ENCODE results near the gene ADSL.

The ADSL gene

DNA sequence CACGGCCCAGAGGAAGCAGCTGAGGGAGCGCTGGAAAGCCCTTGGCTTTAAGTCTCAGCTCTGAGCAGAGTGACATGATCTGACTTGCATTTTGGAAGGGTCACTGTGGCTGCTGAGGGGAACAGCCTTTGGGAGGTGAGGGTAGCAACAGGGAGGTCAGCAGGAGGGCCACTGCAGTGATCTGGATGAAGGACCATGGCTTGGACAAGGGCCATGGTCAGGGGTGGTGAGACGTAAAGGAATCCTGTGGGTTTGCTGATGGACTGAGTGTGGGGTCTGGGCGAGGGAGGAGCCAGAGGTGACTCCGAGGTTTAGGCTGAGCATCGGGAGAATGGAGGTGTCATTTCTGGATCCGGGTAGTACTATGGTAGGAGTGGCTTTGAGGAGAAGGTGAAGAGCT, 57.4 kb downstream of the ADSL start:
- DNase-seq (ENCODE audit: insufficient read length, low spot score) = no peak
- FAIRE-seq = no peak

DNA sequence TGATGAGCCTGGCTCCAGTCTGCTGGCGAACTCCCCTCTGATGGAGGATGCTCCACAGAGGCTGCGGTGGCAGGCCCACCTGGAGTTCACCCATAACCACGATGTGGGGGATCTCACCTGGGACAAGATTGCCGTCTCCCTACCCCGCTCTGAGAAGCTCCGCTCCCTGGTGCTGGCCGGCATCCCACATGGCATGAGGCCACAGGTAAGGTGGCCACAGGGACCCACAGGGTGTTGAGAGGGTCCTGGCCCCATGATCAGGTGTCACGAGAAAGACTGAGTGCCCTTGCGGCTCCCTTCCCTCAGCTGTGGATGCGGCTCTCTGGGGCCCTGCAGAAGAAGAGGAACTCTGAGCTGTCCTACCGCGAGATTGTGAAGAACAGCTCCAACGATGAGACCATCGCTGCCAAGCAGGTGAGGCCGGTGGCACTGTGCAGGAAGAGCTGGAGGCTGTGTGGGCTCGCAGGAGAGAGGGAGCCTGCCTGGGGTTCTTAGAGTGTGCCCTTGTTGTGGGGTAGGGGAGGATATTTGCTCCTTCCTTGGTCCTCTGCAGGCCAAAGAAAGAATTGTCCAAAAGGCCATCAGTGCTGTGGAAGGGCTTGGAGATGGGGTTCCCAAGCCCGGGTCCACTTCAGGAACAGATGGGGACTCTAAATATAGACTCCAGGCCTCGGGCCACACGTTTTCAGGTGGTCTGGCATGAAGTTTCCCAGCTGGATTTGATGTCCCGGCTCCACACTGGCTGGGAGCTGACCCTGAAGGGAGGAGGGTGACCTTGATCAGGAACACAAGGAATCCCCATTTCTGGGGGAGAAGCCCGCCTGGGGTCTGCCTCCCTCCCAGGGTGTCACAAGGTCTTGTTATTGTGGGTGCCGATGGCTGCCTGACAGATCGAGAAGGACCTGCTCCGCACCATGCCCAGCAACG, 58.2 kb downstream of the ADSL start:
- no peak for DNase-seq (ENCODE audit: insufficient read length, low spot score)
- FAIRE-seq = no peak

DNA sequence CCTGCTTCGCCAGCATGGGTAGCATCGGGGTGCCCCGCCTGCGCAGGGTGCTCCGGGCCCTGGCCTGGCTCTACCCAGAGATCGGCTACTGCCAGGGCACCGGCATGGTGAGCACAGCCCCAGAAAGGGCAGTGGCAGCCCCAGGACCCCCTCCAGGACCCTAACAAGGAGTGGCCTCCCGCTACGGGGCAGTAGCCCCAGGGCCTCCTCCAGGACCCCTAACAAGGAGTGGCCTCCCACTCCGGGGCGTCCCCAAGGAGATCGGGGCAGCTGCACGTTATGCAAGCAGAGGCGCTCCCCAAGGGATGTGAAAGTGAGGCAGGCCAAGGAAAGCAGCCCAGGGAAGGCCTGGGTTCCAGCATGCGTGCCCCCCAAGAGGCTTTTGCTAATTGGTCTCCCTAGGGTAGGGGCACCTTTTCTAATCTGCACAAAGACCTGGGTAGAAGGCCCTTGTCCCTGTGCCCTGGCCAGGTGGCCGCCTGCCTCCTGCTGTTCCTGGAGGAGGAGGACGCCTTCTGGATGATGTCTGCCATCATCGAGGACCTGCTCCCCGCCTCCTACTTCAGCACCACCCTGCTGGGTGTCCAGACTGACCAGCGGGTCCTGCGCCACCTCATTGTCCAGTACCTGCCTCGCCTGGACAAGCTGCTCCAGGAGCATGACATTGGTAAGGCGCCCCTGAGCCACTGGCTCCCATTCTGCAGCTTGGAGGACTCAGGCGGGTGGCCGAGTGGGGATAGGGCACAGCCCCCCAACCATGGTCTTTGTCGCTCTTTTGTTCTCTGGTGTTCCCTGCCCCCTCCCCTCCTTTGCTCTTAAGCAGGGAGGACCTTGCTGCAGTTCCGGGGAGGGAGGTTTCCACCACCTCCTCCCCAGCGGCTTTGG, 59.1 kb downstream of the ADSL start:
- no peak for FAIRE-seq

DNA sequence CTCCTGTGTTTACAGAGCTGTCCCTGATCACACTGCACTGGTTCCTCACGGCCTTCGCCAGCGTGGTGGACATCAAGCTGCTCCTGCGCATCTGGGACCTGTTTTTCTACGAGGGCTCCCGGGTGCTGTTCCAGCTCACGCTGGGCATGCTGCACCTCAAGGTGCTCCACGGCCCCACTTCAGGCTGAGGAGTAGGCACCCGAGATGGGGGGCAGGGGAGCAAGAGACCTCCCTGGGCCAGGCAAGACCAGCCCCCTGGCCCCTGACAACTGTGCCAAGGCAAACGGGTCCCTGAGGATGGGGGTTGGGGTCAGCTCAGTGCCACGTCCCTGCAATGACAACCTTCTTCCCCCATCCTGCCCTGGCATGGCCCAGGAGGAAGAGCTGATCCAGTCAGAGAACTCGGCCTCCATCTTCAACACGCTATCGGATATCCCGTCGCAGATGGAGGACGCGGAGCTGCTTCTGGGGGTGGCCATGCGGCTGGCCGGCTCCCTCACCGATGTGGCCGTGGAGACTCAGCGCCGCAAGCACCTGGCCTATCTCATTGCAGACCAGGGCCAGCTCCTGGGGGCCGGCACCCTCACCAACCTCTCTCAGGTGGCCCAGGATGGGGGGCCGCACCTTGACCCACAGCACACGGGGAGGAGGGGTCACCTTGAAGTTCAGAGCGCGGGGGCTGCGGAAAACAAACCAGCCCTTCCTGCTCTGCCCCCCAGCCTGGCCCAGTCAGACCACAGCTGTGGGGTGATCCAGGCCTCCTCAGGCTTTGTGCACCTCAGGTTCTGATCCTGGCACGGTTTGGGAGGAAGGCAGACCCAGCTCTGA, 60.0 kb downstream of the ADSL start:
- FAIRE-seq (no peak), DNase-seq (ENCODE audit: insufficient read length, low spot score) (no peak)

More for the DNA sequence above, 59.1 kb downstream of the ADSL start:
- no peak for DNase-seq (ENCODE audit: insufficient read length, low spot score)

DNA sequence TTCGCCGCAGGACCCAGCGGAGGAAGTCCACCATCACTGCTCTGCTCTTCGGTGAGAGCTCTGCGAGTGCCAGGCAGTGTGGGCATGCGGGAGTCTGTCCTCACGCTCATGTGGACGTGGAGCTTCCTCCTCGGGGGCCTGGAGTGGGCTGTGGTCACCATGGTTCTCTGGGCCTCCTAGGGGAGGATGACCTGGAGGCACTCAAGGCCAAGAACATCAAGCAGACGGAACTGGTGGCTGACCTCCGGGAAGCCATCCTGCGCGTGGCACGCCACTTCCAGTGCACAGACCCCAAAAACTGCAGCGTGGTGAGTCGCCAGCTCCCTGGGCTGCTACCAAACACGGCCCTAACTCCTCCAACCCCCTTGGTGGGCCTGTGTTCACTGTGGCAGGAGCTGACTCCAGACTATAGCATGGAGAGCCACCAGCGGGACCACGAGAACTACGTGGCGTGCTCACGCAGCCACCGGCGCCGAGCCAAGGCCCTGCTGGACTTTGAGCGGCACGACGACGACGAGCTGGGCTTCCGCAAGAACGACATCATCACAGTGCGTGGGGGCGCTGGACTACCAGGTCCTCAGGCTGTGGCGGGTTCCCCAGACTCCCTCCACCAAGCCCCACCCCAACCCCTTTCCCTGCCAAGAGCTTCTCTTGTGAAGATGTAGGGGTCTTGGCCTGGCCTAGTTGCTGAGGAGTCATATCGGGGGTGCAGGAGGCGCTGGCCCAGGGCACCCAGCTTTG, 60.9 kb downstream of the ADSL start:
- DNase-seq (ENCODE audit: insufficient read length, low spot score) (no peak), FAIRE-seq (no peak)

DNA sequence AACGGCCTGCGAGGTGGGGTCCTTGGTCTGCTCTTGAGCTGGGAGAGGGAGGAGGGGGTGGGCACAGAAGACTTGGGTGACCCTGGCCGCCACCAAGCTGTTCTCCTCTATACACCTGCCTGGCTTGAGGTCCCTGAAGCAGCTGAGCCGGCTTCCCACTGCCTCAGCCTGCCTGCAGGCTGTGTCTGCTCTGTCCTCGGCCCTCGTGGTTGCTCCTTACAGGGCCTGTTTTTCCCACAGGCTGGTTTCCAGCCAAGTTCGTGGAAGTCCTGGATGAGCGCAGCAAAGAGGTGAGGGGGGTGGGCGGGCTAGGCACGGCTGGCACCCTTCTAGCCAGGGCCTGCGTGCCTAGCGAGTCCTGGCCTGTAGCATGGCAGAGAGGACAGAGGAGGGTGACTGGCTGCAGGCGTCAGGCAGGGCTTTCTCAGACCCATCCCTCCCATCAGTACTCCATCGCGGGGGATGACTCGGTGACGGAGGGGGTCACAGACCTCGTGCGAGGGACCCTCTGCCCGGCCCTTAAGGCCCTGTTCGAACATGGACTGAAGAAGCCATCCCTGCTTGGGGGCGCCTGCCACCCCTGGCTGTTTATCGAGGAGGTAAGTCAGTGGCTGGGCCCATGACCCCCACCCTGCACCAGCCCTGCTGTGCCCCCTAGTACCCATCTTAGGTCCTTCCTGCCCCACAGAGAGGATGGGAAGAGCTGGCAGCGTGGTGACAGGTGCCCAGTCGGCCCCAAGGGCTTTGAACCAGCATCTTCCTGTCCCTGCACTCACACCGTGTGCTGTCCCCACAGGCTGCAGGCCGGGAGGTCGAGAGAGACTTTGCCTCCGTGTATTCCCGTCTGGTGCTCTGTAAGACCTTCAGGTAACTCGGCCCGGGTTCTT, 61.8 kb downstream of the ADSL start:
- no peak for FAIRE-seq
- no peak for DNase-seq (ENCODE audit: insufficient read length, low spot score)

DNA sequence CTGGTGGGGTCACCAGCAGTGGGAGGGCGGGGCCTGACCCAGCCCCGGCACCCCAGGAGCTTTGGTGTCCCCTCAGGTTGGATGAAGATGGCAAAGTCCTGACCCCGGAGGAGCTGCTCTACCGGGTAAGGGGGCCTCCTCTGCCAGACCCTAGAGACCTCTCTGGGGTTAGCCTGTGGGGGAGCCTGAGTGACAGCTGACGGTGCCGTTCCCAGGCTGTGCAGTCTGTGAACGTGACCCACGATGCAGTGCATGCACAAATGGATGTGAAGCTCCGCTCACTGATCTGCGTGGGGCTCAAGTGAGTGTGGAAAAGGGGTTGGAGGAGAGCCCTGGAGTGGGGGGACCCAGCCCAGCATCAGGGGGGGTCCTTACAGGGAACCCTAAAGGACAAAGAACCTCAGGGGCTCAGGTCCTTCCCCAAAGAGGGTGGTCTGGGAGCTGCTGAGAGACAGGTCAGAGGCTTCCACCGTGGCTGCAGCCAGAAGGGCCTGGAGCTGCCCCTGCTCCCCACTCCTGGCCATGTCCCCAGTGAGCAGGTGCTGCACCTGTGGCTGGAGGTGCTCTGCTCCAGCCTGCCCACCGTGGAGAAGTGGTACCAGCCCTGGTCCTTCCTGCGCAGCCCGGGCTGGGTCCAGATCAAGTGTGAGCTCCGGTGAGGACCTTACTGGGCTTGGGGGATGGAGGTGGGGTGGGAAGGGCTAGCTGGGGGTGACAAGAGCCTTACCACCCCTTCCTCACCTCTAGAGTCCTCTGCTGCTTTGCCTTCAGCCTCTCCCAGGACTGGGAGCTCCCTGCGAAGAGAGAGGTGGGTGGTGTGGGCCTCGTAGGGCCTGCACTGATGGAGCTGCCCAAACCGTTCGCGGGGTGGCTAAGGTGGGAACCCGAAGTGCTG, 62.7 kb downstream of the ADSL start:
- DNase-seq (ENCODE audit: insufficient read length, low spot score) (no peak), FAIRE-seq (no peak)

DNA sequence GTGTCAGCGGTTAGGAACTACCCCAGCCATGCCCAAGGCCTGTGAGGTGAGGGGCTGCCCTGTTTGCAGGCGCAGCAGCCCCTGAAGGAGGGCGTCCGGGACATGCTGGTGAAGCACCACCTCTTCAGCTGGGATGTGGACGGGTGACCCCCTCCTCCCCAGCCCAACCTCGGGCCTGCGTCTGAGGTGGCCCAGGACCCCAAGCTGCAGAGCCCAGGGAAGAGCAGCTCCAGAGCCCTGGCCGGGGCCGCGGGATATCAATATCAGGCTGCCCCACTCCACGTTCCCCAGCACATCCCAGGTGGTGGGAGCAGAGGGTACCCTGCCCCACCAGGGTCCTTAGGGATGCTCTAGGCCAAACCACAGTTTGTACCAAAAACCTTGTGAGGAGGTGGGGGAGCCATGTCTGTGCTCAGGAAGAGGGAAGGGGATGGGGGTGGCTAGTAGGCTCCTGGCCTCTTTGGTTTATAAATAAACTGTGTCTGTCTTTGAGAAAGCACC, 63.4 kb downstream of the ADSL start:
- no peak for FAIRE-seq

DNA sequence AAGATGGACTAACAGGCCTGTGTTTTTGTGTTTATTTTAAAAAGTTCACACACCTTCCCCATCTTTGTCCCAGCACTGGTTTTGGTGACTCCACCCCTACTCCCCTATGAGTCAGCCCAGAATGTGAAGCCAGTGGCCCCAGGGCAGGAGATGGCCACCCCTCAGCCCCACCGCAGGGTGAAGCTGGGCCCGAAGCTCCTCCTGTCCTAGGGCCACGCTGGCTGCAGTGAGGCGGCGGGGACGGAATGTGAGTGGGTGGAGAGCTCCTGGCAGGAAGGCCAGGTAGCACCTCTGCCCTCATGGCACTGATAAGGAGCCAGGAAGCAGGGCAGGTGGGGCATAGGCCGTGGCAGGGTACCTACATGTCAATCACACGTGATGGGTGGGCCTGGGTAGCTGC, 64.0 kb downstream of the ADSL start:
- DNase-seq (ENCODE audit: insufficient read length, low spot score) (no peak), FAIRE-seq (no peak)

More for the DNA sequence above, 63.4 kb downstream of the ADSL start:
- DNase-seq (ENCODE audit: insufficient read length, low spot score) = no peak

DNA sequence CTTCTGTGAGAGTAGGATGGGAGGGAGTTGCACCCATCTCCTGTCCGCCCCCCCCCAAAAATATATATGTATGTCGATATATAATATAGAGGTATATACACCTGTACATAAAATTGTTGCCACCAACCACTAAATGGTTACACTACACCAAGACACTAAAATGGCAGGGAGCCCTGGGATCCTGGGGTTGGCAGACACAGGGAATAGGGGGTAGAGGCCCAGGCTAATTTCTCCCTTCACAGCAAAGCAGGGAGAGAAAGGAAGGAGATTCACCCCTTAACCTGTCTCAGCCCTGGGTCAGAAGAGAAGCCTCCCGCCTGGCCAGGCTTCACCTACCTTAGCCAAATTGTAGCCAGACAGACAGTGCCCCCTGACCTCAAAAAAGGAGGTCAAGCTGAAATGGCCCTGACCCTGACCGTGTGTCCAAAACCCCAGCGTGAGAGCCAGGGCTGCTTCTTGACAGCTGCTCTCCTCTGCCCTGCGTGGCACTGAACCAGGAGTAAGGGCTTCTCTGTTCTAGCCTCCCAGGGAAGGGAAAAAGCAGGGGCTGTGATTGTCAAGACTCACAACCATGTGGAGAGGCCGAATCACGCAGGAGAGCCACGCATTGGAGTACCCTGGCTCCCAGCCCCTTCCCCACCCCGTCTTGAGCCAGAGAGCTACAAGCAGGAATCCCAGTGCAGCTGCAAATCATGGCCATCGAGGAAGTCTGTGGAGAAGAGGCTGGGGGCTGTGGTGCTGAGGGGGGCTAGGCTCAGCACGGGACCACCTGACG, 64.6 kb downstream of the ADSL start:
- FAIRE-seq (no peak), DNase-seq (ENCODE audit: insufficient read length, low spot score) (no peak)

DNA sequence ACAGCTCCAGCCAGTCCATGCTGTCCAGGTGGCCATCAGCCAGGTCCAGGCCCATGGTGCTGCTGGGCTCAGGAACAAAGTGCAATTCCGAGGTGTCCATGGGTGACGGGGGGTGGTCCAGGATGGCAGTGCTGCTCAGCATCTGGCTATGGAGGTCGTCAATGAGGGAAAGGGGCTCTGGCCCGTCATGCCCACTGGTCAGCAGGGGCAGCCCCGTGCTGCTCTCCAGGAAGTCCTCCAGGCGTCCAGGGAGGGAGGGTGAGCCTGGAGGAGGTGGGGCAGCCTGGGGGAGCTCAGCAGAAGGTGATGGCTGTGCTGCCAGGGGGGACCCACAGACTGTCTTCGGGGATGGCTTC, 65.2 kb downstream of the ADSL start:
- FAIRE-seq (no peak), DNase-seq (ENCODE audit: insufficient read length, low spot score) (no peak)

DNA sequence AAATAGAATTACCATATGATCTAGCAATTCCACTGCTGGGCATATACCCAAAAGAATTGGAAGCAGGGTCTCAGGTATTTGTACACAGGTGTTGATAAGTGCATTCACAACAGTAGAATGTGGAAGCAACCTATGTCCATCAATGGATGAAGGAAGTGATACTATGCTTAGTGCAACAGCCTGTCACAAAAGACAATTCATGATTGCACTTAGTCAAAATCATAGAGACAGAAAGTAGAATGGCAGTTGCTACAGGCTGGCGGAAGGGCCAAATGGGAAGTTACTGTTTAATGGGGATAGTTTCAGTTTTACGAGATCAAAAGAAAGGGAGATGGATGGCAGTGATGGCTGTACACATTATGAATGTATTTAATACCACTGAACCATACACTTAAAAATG, 66.1 kb downstream of the ADSL start:
- DNase-seq (ENCODE audit: insufficient read length, low spot score) (peak; percentile 52), FAIRE-seq (peak; percentile 100)

DNA sequence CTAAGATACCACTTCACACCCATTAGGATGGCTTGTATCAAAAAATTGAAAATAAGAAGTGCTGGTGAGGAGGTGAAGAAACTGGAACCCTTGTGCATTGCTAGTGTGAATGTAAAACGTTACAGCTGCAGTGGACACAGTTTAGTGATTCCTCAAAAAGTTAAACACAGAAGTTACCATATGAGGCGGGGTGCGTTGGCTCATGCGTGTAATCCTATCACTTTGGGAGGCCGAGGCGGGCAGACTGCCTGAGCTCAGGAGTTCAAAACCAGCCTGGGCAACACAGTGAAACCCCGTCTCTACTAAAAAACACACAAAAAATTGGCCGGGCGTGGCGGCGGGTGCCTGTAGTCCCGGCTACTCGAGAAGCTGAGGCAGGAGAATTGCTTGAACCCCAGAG, 67.6 kb downstream of the ADSL start:
- FAIRE-seq (peak; percentile 83), DNase-seq (ENCODE audit: insufficient read length, low spot score) (no peak)

DNA sequence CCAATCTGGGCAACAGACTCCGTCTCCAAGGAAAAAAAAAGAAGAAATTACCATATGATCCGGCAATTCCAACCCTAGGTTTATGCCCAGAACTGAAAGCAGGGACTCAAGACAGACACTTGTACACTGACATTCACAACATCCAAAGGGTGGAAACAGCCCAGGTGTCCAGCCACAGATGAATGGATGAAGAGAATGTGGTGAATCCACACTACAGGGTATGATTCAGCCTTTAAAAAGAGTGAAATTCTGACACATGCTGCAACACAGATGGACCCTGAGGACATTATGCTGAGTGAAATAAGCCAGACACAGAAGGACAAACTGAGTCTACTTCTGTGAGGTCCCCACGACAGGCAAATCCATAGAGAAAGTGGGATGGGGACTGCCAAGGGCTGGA, 68.0 kb downstream of the ADSL start:
- peak; percentile 96 for FAIRE-seq
- DNase-seq (ENCODE audit: insufficient read length, low spot score) = no peak

DNA sequence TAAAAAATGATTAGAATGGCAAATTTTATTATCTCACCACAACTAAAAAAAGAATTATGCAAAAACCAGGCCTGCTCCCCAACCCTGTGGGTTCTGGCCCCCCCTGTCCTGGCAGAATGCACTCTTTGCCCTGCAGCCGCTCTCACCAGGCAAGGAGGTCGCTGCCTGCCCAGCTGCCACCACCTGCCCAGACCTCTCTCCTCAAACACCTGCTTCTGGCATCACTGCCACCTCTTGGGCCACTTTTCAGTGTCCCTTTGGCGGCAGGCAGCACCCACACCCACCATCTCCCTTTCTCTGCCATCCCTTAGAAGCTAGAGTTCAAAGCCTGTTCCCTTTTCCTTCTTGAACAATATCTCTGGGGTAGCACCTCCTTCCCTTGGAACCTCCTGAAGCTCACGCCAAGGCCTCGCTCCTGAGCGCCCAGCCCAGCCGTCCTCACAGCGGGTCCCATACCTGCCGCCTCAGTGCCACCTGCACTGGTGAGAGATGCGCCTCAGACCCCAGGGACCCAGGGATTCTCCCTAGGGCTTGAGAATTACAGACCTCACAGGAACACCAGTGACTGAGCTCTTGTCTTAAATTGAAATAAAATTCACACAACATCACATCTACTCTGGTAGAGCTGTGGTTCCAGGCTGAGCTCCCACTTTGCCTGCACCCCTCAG, 68.7 kb downstream of the ADSL start:
- FAIRE-seq = no peak

DNA sequence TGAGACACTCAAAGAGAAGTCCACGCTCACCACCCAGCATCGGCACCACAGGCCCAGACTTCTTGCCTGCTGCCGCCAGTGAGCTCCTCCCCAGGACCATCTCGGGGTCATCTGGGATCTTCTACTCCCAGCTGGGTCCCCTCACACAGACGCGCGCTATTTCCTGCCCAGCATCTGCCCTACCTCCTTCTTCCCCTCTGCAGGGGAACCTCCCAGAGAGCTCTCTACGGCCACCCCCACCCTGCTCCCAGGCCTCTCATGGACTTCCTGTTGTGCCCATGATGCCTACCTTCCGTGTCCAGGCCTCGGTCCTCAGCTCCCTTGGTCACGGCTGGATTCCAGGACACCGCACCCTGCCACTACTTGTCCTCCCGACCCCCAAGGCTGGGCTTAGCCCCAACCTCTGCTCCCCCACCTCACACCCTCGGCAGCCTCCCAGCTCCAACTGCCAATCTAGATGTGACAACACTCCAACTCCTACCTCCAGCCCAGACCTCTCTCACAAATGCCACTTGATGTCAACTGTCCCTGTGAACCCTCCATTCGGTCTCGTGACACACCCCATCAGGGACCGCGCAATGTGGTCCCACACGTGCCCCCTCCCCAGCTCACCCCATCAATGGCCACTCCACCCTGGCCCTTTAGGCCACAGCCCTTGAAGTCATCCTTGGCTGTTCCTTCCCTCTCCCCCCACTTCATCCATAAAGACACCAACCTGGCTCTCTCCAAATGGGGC, 69.4 kb downstream of the ADSL start:
- peak; percentile 76 for DNase-seq (ENCODE audit: insufficient read length, low spot score)
- FAIRE-seq = peak; percentile 94

More for the DNA sequence above, 68.7 kb downstream of the ADSL start:
- no peak for DNase-seq (ENCODE audit: insufficient read length, low spot score)

All from GM19239 (cell line).